ACC112 (cell line): ENCODE measurements around the gene GULP1.

ENCODE experiments used
- H2AFZ ChIP-seq: fragments of 200-600 bp; sonication (generic); one replicate; pipeline ENCODE4 v1.6.0; 2017; ENCODE audit warnings: antibody characterized with exemption, low read length; ENCODE audit not compliant: unreplicated experiment
- H3K27ac ChIP-seq: fragments of 200-600 bp; sonication (generic); 2 replicates; pipeline ENCODE4 v1.5.1; 2014; ENCODE audit warnings: low read depth, mild to moderate bottlenecking, antibody characterized with exemption, low read length, moderate library complexity
- H3K27me3 ChIP-seq: fragments of 200-600 bp; sonication (generic); 2 replicates; pipeline ENCODE4 v1.6.1; 2014; ENCODE audit warnings: mild to moderate bottlenecking, antibody characterized with exemption, low read length, moderate library complexity, mixed read lengths; ENCODE audit not compliant: insufficient read depth
- H3K36me3 ChIP-seq: fragments of 200-600 bp; sonication (generic); 2 replicates; pipeline ENCODE4 v1.6.1; 2016; ENCODE audit warnings: mild to moderate bottlenecking, antibody characterized with exemption, low read length, moderate library complexity, mixed read lengths; ENCODE audit not compliant: insufficient read depth
- H3K4me1 ChIP-seq: fragments of 200-600 bp; sonication (generic); one replicate; pipeline ENCODE4 v1.6.1; 2016; ENCODE audit warnings: low read length, mixed read lengths; ENCODE audit not compliant: insufficient read depth, unreplicated experiment, control insufficient read depth
- H3K4me3 ChIP-seq: fragments of 200-600 bp; sonication (generic); 2 replicates; pipeline ENCODE4 v1.5.1; 2014; ENCODE audit warnings: mild to moderate bottlenecking, low read depth, low read length
- H3K79me2 ChIP-seq: fragments of 200-600 bp; sonication (generic); one replicate; pipeline ENCODE4 v1.6.0; 2016; ENCODE audit warnings: low read length; ENCODE audit not compliant: control insufficient read depth, unreplicated experiment, insufficient read depth

Gene GULP1

DNA sequence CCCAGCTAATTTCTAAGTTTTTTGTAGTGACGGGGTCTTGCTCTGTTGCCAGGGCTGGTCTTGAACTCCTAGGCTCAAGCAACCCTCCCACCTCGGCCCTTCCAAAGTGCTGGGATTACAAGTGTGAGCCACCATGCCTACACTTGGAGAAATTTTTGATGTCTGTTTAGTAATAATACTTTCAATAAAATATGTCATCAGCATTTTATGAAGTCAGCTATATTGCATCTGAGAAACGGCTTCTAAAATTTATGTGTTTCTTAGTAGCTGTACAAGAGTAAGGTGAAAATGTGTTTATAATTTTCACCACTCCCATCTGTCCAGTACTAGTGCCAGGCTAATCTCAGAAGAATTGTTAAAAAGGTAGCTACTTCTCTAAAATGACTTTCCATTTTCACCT, 46.8 kb downstream of the GULP1 start:
- Histone ChIP-seq H3K4me3 (no peak overlapping the region), H2AFZ (no peak overlapping the region), H3K27me3 (no peaks in the 10 kb centered on the region), H3K4me1 (peaks cover 5% of the 10 kb centered on the region), H3K79me2 (no peaks in the 10 kb centered on the region), H3K36me3 (no peaks in the 10 kb centered on the region), H3K27ac (no peak overlapping the region)

DNA sequence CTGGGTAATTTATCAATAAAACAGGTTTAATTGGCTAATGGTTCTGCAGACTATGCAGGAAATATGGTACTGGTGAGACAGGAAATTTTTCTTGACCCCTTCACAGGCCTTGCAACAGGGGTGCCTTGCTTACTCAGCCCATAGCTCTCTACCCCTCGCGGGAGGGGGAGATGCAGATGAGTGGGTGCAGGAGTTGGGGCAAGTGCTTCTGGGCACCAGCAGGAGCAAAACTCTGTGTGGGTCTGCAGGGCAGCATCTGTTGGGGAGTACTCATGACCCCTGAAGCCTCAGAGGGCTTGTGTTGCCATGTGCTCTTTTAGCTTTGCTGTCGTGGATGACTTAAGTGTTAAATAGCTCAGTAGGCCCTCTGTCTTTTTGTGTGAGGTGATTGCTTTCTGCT, 48.6 kb downstream of the GULP1 start:
- no peaks in the 10 kb centered on the region for H3K79me2 ChIP-seq
- no peak overlapping the region for H3K27ac ChIP-seq

DNA sequence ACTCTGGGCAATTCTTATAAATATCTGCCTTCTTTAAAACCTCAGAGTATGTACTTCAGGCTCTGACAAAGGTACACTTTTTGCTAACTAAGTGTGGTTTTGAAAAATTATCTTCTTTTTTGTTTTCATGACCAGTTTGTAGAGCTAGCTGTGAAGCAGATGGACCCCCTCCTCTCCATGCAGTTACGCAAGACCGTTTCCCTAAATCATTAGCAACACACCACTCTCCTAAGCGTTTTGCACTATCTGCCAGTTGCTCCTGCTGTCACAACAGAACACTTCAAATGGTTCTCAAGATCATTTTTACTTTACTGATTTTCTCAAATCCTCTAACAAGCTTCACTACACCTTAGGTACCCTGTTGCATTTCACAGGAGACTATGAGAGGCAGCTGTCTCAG, 53.3 kb downstream of the GULP1 start:
- H3K27me3 ChIP-seq, result no peaks in the 10 kb centered on the region
- no peak overlapping the region for H2AFZ ChIP-seq
- H3K4me1 ChIP-seq, result no peaks in the 10 kb centered on the region
- H3K4me3 ChIP-seq, result no peak overlapping the region
- no peak overlapping the region for H3K27ac ChIP-seq
- H3K36me3 ChIP-seq, result no peaks in the 10 kb centered on the region
- H3K79me2 ChIP-seq, result no peaks in the 10 kb centered on the region

More for the DNA sequence above, 48.6 kb downstream of the GULP1 start:
- Histone ChIP-seq H2AFZ (no peak overlapping the region), H3K4me1 (no peaks in the 10 kb centered on the region), H3K36me3 (no peaks in the 10 kb centered on the region), H3K4me3 (no peak overlapping the region), H3K27me3 (no peaks in the 10 kb centered on the region)

DNA sequence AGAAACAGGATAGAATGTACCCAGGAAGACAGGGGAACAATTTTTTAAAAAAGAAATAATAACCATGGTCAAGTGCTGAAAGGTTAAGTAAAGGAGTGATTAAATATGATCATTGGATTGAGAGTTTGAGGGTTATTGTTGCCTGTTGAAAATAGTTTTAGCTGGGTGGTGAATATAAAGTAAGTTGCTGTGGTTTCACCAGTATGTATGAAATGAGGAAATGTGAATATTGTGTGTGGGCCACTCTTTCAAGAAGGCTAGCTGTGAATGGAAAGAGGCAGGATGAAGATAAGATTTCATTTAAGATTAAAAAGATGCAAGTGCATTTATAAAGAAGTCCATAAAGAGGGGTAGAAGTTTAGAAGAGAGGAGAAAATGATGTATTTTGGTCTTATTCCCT, 53.8 kb downstream of the GULP1 start:
- Histone ChIP-seq H3K4me3 (no peak overlapping the region), H3K27me3 (no peaks in the 10 kb centered on the region), H3K4me1 (no peaks in the 10 kb centered on the region), H3K27ac (no peak overlapping the region), H3K36me3 (no peaks in the 10 kb centered on the region), H3K79me2 (no peaks in the 10 kb centered on the region), H2AFZ (no peak overlapping the region)

DNA sequence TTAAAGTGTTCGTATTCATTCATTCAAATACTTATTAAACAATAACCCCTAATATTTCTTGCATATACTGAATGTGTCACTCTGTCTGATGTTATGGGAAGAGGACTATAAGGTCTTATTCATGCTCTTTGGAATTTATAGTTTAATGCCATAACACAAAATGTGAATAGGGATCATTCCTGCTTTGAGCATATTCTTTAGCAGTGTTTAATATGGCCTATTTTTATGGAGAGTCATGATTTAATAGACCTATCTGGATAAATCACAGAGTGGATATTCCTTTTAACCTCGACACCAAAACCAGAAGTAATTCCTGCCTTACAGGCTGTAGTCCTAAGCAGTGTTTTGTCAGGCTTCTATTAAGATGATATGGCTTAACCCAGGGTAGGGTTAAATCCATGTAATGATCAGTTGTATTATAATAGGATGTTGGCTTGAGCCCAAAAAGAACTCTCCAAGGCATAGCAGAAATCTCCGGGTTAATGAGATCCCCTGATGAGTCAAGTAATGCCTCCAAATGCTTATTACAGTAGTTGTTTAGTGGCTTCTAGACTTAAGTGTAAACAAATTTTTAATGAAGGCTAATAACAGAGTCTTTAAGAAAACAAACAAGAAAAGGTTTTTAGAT, 54.3 kb downstream of the GULP1 start:
- no peaks in the 10 kb centered on the region for H3K79me2 ChIP-seq
- H2AFZ ChIP-seq, result no peak overlapping the region
- H3K27me3 ChIP-seq, result no peaks in the 10 kb centered on the region
- no peak overlapping the region for H3K27ac ChIP-seq
- no peaks in the 10 kb centered on the region for H3K4me1 ChIP-seq
- no peaks in the 10 kb centered on the region for H3K36me3 ChIP-seq
- H3K4me3 ChIP-seq, result no peak overlapping the region

DNA sequence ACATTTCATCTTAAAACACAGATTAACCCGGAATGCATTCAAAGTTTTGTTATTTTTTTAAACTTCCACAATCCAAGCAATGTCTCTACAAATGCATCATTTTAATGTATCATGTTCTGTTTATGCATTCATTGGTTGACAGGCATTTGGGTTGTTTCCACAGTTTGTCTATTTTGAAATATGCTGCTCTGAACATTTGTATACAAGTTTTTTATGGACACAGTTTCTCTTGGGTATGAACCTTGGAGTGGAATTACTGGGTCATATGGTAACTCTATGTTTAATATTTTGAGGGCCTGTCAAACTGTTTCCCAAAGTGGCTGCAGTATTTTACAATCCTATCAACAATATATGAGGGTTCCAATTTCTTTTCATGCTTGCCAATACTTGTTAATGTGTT, 57.3 kb downstream of the GULP1 start:
- Histone ChIP-seq H3K79me2 (no peaks in the 10 kb centered on the region), H3K27me3 (no peaks in the 10 kb centered on the region), H2AFZ (no peak overlapping the region), H3K27ac (no peak overlapping the region), H3K4me1 (no peaks in the 10 kb centered on the region), H3K4me3 (no peak overlapping the region), H3K36me3 (no peaks in the 10 kb centered on the region)

DNA sequence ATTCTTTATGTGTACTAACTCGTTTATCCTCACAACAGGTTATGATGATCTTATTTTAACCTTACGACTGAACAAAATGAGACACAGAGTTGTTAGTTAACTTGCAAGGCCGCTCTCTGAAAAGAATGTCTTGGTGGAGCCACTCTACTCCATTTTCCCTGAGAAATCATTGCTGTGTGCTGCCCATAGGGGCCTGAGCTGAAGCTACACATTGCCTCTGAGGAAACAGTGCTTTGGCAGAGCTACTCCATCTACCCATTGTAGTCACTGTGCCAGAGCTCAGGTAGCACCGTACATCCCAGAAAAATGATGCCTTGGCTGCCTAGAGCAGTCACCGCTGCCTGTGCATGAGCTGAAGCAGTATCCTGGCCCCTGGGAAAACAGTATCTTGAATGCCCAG, 61.6 kb downstream of the GULP1 start:
- no peak overlapping the region for H2AFZ ChIP-seq

DNA sequence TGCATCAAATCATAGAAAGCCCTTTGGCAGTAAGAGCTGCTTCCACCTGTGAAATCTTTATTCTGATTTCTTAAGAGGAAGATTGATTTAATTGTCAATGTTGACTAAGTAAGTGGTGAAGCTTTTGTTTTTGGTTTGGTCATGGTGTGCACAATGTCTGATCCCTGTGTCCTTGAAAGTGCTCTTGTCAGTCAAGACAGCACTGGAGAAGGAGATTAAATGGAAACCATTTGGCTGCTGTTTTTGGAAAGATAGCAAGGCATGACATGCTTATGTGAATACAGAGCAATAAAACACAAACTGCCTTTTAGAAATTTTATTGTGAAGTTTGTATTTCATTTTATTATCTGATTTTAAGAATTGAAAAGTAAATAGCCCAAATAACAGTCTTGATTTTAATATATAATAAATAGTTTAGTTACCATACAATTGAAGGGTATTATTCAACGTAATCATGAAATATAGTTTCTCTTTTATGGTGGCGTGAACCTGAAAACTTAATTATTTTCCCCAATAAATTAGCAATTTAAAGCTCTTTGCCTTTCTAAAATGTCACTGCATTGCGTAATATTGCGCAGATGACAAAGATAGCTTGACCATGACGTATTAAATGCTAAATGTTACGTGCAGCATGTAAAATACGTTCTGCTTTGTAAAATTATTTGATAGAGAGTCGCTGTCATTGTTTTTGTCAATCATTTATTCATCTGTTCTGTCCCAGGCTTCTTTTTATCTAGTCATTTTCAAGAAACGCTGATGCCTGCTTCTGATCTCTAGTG, 69.0 kb downstream of the GULP1 start:
- no peaks in the 10 kb centered on the region for H3K36me3 ChIP-seq
- no peaks in the 10 kb centered on the region for H3K27me3 ChIP-seq
- H3K27ac ChIP-seq, result no peak overlapping the region
- H3K4me3 ChIP-seq, result no peak overlapping the region
- H3K79me2 ChIP-seq, result no peaks in the 10 kb centered on the region
- no peak overlapping the region for H2AFZ ChIP-seq
- H3K4me1 ChIP-seq, result no peaks in the 10 kb centered on the region

More for the DNA sequence above, 61.6 kb downstream of the GULP1 start:
- Histone ChIP-seq H3K36me3 (no peaks in the 10 kb centered on the region), H3K79me2 (no peaks in the 10 kb centered on the region), H3K4me3 (no peak overlapping the region), H3K27me3 (no peaks in the 10 kb centered on the region), H3K4me1 (no peaks in the 10 kb centered on the region), H3K27ac (no peak overlapping the region)

DNA sequence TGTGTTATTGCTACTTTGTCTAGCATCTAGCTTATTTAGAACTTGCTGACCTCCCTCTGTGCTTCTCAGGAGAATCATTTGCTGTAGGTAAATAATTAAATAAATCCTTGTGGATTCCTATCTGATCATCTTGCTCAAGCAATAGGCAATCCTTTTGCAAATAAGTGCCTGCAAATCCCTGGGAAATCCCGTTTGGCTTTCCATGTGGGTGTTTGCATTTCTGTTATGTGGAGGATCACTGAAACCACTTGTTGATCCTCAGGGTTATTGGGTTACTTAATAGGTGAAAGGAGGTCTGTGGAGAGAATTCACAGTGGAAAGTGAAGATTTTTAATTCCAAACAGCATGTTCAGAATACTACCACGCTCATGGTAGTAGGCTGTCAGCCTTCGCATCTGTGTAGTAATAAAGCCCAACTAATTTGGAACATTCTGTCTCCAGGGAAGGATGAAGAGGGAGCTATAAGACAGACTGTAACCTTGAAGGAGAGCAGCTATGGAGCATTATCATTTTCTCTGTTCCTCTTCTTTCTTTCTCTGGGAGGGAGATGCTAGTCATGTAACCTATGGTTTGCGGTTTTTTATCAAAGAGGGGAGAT, 72.5 kb downstream of the GULP1 start:
- Histone ChIP-seq H3K27ac (no peak overlapping the region), H3K4me3 (no peak overlapping the region), H2AFZ (no peak overlapping the region), H3K4me1 (no peaks in the 10 kb centered on the region), H3K27me3 (no peaks in the 10 kb centered on the region), H3K36me3 (no peaks in the 10 kb centered on the region), H3K79me2 (no peaks in the 10 kb centered on the region)

DNA sequence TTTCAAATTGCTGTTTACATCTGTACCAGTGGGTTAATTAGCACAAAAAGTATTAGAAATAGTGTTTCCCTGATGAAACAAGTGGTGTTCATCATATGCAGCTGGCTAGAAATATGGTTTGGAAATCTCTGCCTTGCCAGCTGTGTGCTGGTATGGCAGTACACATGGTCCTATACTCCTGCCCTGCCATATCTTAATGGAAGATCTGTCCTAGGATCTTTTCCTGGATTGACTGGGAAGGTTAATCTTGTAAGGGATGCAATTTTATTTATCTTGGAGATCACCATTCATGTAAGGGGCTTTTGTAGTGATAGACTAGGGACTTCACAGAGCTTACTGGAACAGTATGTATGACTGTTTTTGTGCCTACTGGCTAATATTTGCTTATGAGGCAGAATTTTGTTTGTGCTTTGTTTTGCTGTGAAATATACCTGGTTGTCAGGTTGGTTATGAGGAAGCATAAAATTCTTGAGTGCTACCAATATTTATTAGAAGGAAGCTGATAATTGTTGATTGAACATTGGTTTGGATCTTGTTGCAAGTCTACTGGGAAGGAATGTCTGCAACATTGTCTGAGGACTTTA, 73.5 kb downstream of the GULP1 start:
- no peaks in the 10 kb centered on the region for H3K27me3 ChIP-seq
- H3K79me2 ChIP-seq, result no peaks in the 10 kb centered on the region
- H3K4me1 ChIP-seq, result no peaks in the 10 kb centered on the region
- no peak overlapping the region for H3K27ac ChIP-seq
- H3K36me3 ChIP-seq, result no peaks in the 10 kb centered on the region
- H3K4me3 ChIP-seq, result no peak overlapping the region
- H2AFZ ChIP-seq, result no peak overlapping the region
